A673 (cell line): ENCODE measurements around the gene UROS.

Source experiments
- CTCF ChIP-seq: fragments of 300-800, 200-600 bp; sonication (generic); conservative IDR thresholded peaks from 2 replicates; pipeline ENCODE4 v1.5.1; 2017; ENCODE audit warnings: low read depth, mild to moderate bottlenecking, antibody characterized with exemption, low read length, moderate library complexity, mixed read lengths
- EZH2 ChIP-seq: fragments of 200-600 bp; sonication (generic); IDR thresholded peaks from 2 replicates; pipeline ENCODE4 v1.6.1; 2017; ENCODE audit warnings: borderline replicate concordance, low read depth, mild to moderate bottlenecking, mixed read lengths, antibody characterized with exemption, low read length; ENCODE audit not compliant: poor library complexity, severe bottlenecking

GRCh38 chr10:125739994-125740679 is 82.9 kb downstream of the UROS start:
- TF ChIP-seq CTCF, result no peak
- TF ChIP-seq EZH2, result no peak
